ENCODE data around the gene TCL1B. TPM values are rescaled to one million over a fixed set of nuclear protein-coding genes. Genes with fewer than 3 reads are reported as not detected.

The TCL1B gene
- total and polyA plus RNA-seq, 2 donors (not counting 3 experiments of a cell fraction or from before 2014, with no cell fraction given) = not detected

DNA sequence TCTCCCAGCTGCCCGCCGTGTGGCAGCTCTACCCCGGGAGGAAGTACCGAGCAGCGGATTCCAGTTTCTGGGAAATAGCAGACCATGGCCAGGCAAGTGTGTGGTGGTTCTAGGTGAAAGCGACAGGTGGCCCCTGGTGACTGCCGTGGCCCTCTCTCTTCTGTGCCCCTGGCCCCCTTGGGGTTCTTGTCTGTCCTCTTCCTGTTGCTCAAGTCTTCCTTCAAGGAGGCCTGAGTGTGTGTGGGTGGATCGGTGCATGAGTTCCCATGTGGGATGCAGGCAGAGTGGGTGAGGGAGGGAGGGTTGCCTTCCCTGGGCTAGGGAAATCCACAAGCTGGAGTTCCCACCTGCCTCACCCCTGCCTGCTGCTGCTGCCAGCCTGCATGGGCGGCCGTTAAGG lies 4.6 kb downstream of the TCL1B start:
- BruUV-seq (replicated peaks) = no TSS peak
- Histone ChIP-seq H4K20me1 (replicated peaks; ENCODE audit: control insufficient read depth, extremely low read depth, insufficient read depth, low read length) (no peaks in the 10 kb centered on the region), H3K9me1 (replicated peaks; ENCODE audit: control insufficient read depth, extremely low read depth, insufficient read depth, low read length) (no peaks in the 10 kb centered on the region), H3K9ac (replicated peaks; ENCODE audit: extremely low read depth, insufficient read depth, low read length) (no peak overlapping the region), H3K27me3 (ENCODE audit: control insufficient read depth in 2 of 2, insufficient read depth in 2 of 2, low read length in 2 of 2) (no peaks in the 10 kb centered on the region), H3K79me2 (ENCODE audit: control insufficient read depth, insufficient read depth, low read length) (no peaks in the 10 kb centered on the region), H3K27ac (ENCODE audit: insufficient read depth, low read depth, low read length) (no peak overlapping the region), H3K4me1 (ENCODE audit: control insufficient read depth, extremely low read depth, insufficient read depth, low read length) (no peaks in the 10 kb centered on the region), H3K9me3 (replicated peaks; ENCODE audit: control insufficient read depth, insufficient read depth, low read length) (no peaks in the 10 kb centered on the region), H3K4me3 (replicated peaks in 1 of 3; ENCODE audit: insufficient read depth in 1 of 3, low read depth in 1 of 3, low read length in 3 of 3) (no peak overlapping the region), H2AFZ (ENCODE audit: low read depth, low read length) (no peak overlapping the region), H3K4me2 (ENCODE audit: insufficient read depth, low read length) (no peak overlapping the region), H3K36me3 (ENCODE audit: control insufficient read depth in 2 of 2, extremely low read depth in 1 of 2, insufficient read depth in 2 of 2, low read length in 2 of 2) (no peaks in the 10 kb centered on the region)
- DNase-seq (ENCODE audit: low read depth, low spot score) (no peak), FAIRE-seq (no peak)
- dilution Hi-C loops (cut with MboI; ENCODE audit: extremely low pct_ligation_motif_present, low sequenced_read_pairs) (no loop called here), intact Hi-C loops (cut with micrococcal nuclease) (no loop called here)
- ChIA-PET CTCF (interaction anchor here (1.8 kb wide), 1 partner anchor 83 kb away, joined by 6 read pairs; no protein-coding TSS in a partner anchor), POLR2A (no interaction called here)
- TF ChIP-seq POLR2AphosphoS5 (IDR thresholded peaks at IDR 0.05; ENCODE audit: insufficient read depth, low read depth, low read length) = no peak
- TF ChIP-seq POLR2A (IDR thresholded peaks at IDR 0.05; ENCODE audit: low read depth, low read length) = no peak
- TF ChIP-seq, protein P1, sequence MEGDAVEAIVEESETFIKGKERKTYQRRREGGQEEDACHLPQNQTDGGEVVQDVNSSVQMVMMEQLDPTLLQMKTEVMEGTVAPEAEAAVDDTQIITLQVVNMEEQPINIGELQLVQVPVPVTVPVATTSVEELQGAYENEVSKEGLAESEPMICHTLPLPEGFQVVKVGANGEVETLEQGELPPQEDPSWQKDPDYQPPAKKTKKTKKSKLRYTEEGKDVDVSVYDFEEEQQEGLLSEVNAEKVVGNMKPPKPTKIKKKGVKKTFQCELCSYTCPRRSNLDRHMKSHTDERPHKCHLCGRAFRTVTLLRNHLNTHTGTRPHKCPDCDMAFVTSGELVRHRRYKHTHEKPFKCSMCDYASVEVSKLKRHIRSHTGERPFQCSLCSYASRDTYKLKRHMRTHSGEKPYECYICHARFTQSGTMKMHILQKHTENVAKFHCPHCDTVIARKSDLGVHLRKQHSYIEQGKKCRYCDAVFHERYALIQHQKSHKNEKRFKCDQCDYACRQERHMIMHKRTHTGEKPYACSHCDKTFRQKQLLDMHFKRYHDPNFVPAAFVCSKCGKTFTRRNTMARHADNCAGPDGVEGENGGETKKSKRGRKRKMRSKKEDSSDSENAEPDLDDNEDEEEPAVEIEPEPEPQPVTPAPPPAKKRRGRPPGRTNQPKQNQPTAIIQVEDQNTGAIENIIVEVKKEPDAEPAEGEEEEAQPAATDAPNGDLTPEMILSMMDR (IDR thresholded peaks at IDR 0.05; ENCODE audit: extremely low read depth in 1 of 2, insufficient read depth in 1 of 2, low read depth in 1 of 2, low read length in 2 of 2) = no peak
- TF ChIP-seq FOS (IDR thresholded peaks at IDR 0.05; ENCODE audit: borderline replicate concordance, insufficient read depth, low read length) = no peak
- no peak for TF ChIP-seq GATA2 (IDR thresholded peaks at IDR 0.05; ENCODE audit: insufficient read depth, insufficient read length, low read depth, low read length)
- TF ChIP-seq, protein P2, sequence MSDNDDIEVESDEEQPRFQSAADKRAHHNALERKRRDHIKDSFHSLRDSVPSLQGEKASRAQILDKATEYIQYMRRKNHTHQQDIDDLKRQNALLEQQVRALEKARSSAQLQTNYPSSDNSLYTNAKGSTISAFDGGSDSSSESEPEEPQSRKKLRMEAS (IDR thresholded peaks at IDR 0.05; ENCODE audit: insufficient read depth, insufficient read length) = no peak
- TF ChIP-seq EZH2 (IDR thresholded peaks at IDR 0.05; ENCODE audit: borderline replicate concordance, low read depth, low read length, severe bottlenecking) = no peak
- TF ChIP-seq JUN (IDR thresholded peaks at IDR 0.05; ENCODE audit: borderline replicate concordance, insufficient read depth, insufficient read length, low read depth) = no peak
- TF ChIP-seq MYC (IDR thresholded peaks at IDR 0.05; ENCODE audit: low read depth, low read length) = no peak

Measured in endothelial cell of umbilical vein (primary cell).